Testis (tissue), 2 donors: Measurements from ENCODE around the gene VSX1.

Source experiments
- CTCF ChIP-seq, 3 experiments: fragments of 450-650 bp in 2 of 3; fragments of 200-600 bp in 1 of 3; sonication (generic) in 1 of 3; IDR thresholded peaks; one replicate each; pipeline ENCODE4 v1.5.1; 2016 to 2019; ENCODE audit warnings: antibody characterized with exemption in 3 of 3, mild to moderate bottlenecking in 2 of 3, moderate library complexity in 1 of 3
- POLR2A ChIP-seq: fragments of 450-650 bp; IDR thresholded peaks from one replicate; pipeline ENCODE4 v1.6.1; 2017; ENCODE audit warnings: antibody characterized with exemption, mild to moderate bottlenecking, moderate library complexity

GRCh38 chr20:25032478-25033264, 49.3 kb downstream of the VSX1 start:
- TF ChIP-seq POLR2A, result no peak
- no peak for TF ChIP-seq CTCF (IDR thresholded peaks at IDR 0.05)
